Astrocyte of the spinal cord (primary cell): Measurements from ENCODE around the gene EPS8.
A peak's percentile ranks its signal among the peaks of the same experiment; 100 is the strongest.

Experiments used
- DNase-seq: peaks from one replicate; pipeline ENCODE4 v3.0.0; 2011; ENCODE audit warnings: low read depth, low spot score
- H3K4me3 ChIP-seq: 2 replicates; pipeline ENCODE4 v1.5.1; 2011; ENCODE audit warnings: low read depth, mild to moderate bottlenecking, low read length, moderate library complexity
- in situ Hi-C: cut with HindIII; loops from 2 replicates; pipeline ENCODE4 v1.10.0; 2017; ENCODE audit warnings: low sequenced_read_pairs
- TF ChIP-seq, protein P1 (sequence below): IDR thresholded peaks from 2 replicates; pipeline ENCODE4 v1.5.1; 2012; ENCODE audit warnings: low read depth, mild to moderate bottlenecking, low read length, inconsistent platforms

Gene EPS8

DNA sequence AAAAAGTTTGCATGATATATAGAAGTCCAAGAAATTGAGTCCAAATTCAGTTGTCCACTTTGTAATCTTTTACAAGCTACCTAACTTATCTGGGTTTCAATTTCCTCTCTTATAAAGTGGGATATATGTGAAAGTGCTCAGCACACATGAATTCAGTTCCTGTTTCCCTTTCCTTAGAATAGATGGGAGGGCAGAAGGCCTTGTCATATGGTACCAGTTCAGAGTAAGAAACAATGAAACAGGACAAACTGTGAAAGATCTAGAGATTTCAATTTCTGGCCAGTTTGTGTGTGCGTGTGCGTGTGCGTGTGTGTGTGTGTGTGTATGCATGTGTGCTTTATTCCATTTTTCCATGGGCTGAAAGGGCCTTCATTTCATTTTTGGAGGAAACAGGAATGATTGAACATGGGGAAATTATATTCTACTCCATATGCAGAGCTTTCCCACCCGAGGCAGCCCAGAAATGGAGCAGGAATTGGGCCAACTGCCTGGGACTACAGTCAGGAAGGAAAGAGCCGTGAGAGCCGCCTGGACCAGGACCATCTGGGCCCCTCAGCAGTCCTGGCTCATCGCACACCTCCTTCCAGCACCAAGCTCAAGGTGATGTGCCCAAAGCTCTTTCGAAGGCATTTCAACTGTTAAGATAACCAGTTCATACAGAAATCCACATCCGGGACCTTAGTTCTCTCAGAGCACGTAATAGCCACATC, 183.2 kb downstream of the EPS8 start:
- no peak for DNase-seq
- TF ChIP-seq, protein P1, sequence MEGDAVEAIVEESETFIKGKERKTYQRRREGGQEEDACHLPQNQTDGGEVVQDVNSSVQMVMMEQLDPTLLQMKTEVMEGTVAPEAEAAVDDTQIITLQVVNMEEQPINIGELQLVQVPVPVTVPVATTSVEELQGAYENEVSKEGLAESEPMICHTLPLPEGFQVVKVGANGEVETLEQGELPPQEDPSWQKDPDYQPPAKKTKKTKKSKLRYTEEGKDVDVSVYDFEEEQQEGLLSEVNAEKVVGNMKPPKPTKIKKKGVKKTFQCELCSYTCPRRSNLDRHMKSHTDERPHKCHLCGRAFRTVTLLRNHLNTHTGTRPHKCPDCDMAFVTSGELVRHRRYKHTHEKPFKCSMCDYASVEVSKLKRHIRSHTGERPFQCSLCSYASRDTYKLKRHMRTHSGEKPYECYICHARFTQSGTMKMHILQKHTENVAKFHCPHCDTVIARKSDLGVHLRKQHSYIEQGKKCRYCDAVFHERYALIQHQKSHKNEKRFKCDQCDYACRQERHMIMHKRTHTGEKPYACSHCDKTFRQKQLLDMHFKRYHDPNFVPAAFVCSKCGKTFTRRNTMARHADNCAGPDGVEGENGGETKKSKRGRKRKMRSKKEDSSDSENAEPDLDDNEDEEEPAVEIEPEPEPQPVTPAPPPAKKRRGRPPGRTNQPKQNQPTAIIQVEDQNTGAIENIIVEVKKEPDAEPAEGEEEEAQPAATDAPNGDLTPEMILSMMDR = no peak
- no peak overlapping the region for H3K4me3 ChIP-seq
- in situ Hi-C loops = no loop called here

DNA sequence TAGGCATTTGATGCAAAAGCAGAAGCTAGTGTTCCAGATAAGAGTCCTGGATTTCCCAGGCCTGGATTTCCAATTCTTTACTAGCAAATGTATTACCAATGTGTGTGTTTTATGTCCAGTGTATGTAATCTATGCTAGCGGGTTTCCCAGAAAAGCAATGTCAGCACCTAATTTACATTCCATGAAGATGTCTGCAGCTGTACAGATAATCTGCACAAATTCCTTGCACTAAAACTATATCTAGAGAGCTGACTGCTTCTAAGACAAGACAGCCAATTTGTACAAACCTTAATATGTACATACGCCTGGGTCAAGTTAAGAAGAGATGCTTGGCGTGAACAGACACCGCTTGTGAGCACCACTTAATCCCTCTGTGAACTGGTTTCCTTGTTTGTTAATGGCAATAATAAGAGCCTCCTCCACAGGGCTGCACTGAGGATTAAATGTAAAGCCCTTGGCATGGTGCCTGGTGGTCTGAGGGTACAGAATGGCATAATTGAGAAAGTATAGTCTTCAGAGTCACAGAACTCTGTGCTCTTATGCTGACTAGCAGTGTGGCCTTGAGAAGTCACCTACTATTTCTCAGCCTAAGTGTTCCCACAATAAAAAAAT, 185.6 kb downstream of the EPS8 start:
- in situ Hi-C loops = no loop called here
- H3K4me3 ChIP-seq = no peak overlapping the region
- TF ChIP-seq, protein P1 = no peak
- no peak for DNase-seq

GRCh38 chr12:15602051-15602672, 187.0 kb downstream of the EPS8 start:
- in situ Hi-C loops = no loop called here
- TF ChIP-seq, protein P1 = no peak
- H3K4me3 ChIP-seq = no peak overlapping the region
- no peak for DNase-seq

DNA sequence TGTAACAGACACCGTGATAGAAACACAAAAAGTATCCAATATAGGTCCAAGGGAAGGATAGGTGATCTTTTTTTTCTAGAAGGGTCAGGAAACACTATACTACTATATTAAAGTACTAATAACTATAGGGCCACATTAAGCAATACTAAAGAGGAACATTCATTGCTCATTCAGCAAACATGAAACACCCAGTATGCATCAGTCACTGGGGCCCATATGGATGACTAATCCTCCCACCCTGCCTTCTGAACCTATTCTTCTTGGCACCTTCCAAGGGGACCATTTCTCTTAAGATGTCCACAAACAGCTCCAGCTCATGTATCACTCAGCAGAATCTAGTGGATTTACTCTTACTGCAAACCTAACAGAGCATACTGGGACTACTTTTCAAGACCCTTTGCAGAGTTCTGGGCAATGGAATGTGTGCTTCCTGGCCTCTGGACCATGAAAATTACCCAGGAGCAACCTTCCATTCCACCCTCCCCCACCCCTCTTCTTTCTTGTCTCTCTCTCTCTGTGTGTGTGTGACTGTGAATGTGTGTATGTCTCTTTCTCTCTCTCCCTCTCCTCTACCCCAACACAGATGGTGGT, 187.9 kb downstream of the EPS8 start:
- in situ Hi-C loops = no loop called here
- DNase-seq = peak; percentile 84
- no peak overlapping the region for H3K4me3 ChIP-seq
- TF ChIP-seq, protein P1 = no peak

- TF ChIP-seq, protein P1 = no peak
- DNase-seq = peak; percentile 52
- in situ Hi-C loops = no loop called here
- no peak overlapping the region for H3K4me3 ChIP-seq
These were observed 188.8 kb downstream of the EPS8 start for GRCh38 chr12:15600223-15600935.

DNA sequence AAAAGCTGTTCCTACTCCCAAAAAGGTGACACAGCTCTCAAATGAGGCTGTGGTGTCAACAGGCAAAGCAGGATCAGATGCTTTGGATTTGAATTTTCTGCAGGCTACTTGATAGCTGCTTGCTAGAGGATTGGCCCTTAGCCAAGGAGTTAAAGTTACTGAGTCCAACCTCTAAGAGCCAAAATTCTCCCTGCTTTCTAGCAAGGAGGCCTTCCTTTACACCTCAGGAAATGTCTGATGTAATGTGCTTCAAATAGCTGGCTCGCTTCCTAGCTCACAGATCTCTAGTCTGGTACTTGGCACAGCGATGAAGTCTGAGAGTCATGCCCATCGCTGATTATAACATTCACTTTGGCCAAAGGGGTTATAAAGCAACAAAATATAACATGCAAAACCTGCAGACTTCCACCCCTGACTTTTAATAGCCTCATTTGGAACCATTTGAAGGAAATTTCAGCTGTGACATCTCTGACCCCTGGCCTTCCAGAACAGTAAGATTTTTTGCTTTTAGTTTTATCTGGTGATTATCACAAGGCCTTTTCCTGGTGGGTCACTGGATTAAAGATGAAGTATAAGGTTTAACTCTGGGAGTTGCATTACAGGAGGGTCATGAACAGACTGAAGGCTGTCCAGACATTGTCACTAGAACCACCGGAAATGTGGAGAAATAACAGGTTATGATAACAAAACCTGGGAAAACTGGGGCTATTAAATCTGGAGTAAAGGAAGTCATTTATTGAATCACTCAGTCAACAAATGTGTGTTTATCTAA, 189.7 kb downstream of the EPS8 start:
- peak; percentile 88 for DNase-seq
- TF ChIP-seq, protein P1 = no peak
- no peak overlapping the region for H3K4me3 ChIP-seq
- in situ Hi-C loops = no loop called here
